Measurements from ENCODE around the gene GALNT10.

GALNT10 gene

DNA sequence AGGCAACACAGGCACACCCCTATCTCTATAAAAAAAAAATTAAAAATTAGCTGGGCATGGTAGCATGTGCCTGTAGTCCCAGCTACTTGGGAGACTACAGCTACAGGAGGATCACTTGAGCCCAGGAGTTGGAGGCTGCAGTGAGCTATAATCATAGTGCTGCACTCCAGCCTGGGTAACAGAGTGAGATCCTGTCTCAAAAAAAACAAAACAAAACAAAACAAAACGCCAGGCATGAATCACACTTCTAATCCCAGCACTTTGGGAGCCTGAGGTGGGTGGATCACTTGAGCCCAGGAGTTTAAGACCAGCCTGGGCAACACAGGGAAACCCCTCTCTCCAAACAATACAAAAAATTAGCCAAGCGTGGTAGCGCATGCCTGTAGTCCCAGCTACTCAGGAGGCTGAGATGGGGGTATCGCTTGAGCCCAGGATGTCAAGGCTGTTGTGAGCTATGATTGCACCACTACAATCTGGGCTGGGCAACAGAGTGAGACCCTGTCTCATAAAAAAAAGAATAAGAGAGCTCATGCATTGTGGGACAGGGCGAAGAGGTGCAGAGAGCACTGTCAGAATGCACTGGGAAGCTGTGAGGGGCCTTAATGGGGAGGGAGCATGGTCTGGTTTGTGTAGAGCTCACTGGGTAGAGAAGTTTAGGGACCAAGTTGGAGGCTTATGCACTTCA lies 246.9 kb downstream of the GALNT10 start:
- FAIRE-seq (no peak), DNase-seq (ENCODE audit: low spot score) (no peak)

DNA sequence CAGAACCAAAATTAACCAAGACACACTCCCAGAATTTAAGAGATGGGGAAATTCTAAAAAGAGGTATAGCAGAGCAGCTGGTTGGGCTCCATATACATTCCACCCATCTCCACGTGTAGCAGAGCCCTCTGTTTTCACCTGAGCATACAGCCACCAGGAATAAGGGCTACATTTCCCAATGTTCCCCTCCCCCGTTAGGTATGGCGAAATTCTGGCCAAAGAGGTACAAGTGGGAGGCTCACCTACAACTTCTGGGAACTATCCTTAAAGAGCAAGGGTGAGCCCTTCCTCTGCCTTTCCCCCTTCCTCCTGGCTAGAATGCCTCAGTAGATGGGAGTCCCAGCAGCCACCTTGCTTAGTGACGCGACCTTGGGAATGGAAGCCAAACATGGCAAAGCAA lies 250.0 kb downstream of the GALNT10 start:
- FAIRE-seq (no peak), DNase-seq (ENCODE audit: low spot score) (no peak)

DNA sequence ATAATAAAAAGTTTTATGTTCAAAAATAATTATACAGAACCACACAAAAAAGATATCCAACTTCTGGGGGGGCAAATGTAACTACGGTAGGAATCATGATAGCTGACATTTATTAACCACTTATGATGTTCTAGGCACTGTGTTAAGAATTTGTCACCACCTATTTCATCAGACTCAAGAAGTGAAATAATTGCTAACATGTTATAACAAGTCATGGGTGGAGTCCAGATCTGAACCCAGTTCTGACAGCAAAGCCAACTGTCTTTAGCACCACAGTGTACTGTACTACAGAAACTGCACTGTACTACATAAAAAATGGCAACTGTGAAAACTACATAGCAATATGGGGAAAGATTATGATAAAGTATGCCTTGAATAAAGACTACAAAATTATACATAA lies 252.3 kb downstream of the GALNT10 start:
- DNase-seq (ENCODE audit: low spot score) (no peak), FAIRE-seq (no peak)

DNA sequence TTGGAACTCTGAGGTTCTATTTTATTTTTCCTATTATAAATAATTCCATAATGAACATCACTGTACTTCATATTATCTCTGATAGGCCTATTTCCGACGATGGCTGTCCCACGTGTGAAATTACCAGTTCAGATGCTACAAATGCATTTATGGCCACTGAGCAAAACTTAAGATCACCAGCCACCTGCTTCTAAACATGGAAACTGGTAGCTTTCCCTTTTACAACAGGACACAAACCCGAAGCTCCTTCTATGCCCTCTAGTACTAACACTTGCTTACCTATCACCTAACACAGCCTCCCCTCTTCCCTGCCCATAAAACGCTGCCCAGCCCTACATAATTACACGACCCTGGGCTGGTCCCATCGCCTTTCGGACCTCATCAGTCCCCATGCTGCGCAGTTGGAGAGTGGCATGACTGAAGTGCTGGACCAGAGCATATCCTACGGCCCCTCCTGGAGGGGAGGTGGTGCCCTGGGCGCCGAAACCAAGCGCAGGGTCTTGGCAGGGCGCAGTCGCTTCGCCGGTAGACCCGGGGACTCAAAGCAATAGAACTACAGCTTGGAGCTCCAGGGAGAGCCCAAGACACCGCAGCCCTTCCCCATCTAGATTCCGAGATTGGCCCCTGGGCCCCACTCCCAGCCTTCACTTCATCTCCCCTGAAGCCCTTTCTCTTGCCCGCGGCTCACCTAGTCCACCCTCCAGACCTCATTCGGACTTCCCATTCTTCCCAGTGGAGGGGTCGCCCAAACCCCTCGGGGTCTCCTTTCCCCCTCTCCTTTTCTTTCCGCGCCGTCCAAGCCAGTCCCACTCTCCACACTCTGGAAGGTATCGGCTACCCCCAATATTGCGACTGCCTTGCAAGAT lies 254.3 kb downstream of the GALNT10 start:
- no peak for FAIRE-seq

DNA sequence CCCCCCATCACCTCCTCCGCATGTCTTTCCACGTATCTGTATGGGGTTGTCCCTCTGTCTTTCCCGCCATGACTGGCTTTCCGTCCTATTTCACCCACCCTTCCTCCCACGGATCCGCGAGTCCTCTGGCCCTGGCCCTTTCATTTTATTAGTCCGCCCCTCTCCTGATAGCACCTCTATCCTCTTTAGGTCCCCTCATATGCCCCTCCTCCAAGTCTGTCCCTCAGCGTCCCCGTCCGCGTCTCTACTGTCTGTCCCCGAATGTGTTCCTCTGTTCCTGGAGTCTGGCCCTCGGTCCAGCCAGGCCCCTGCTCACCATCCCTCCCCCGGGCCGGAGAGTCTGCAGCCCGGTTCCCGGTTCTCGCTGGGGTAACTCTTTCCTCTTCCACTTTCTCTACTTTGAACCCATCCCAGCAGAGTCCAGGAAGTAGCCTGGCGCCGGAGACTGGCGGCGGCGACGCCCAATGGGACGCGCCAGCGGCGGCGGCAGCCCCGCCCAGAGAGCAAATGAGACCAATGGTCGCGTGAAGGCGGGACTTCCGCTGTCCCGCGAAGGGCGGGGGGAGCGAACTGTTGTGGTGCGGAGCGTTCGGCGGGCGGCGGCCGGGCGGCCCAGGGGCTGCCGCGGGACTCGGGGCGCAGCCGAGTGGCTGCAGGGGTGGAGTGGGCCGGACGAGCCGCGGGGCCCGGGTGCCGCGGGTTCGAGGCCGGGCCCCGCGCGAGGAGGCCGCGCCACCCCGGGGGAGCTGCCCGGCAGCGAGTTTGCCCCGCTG lies 255.1 kb downstream of the GALNT10 start, which contains the start of gene SAP30L:
Gene SAP30L, plus strand, starts transcription at position 576 of the 773 bp plus-strand sequence. CDS start 608 bp downstream, outside the sequence.
- FAIRE-seq: no peak
- DNase-seq (ENCODE audit: low spot score): peak; percentile 80

More for the DNA sequence above, 254.3 kb downstream of the GALNT10 start:
- no peak for DNase-seq (ENCODE audit: low spot score)

DNA sequence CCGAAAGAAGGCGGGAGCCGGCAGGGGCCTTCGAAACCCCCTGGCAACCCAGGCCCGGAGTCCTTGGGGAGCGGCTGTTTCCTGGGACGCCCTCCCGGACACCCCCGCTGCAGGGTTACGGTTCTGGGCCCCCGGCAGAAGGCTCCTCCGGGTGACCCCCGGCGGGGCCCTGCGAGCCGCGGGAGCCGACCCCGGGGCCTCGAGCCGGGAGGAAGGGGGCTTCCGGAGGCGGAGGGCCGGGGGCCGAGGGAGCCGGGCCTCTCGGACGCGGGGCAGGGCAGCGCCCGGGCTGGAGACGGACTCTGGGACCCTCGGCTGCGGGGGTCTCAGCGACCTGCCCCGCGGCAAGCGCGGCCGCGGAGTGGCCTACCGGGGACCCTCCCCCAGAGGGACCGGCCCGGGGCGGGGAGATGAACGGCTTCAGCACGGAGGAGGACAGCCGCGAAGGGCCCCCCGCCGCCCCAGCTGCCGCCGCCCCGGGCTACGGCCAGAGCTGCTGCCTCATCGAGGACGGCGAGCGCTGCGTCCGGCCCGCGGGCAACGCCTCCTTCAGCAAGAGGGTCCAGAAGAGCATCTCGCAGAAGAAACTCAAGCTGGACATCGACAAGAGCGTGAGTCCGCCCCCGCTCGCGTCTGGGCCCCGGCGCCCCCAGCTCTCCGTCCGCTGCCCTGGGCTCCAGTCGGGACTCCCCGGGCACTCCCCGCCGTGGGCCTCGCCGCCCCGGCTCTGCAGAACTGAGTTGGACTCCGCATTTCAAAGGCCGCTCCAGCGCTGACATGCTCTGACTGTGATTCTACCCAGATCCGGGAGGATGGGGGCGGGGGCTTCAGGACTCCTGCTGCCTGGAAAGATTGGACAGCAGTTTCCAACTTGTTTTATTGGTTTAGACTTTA lies 255.9 kb downstream of the GALNT10 start:
- FAIRE-seq (no peak), DNase-seq (ENCODE audit: low spot score) (no peak)

DNA sequence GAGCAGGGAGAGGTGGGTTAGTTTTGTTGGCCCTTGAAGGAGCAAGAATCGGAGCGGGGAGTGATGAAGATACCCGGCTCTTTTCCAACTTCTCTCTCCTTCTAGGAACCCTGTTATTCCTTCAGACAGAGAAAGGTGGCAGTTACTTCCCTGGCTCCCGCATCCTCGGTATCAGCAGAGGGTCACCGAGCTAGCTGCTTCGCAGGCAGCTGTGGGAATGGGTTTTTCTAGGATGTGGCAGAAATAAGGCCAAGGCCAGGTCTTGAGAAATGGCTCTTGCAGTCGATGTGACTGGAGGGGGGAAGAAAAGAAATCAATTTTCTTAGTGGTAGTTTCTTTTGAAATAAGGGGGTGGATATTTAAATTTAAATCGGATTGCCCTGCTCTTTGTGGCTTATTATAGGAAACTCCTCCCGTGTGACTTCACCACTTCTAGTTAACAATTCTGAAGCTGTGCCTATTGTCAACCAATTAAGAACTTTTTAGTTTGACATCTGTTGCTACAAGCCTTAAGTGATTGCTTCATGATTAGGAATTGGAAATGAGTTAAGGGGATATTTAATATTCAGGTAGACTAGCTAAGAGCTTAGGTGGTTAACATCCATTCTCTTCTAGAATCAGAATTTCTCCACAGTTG lies 256.7 kb downstream of the GALNT10 start:
- FAIRE-seq: no peak

DNA sequence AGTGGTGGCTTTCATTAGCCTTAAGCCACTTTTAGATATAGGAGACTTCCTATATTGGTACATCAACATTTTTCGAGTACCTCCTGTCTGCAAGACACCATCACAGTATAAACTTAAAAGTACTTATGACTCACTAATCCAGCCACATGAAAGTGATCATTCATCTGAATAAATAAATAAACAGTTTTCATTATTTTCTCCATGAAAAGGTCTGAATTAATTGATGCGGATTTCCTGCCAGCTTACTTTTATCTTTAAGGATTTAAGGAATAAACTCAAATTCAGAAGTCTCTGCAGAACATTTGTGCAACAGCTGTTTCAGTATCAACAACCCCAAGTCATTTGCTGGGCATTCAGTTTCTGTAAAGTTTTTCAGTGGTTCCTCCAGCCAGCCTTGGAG lies 259.3 kb downstream of the GALNT10 start:
- FAIRE-seq (no peak), DNase-seq (ENCODE audit: low spot score) (no peak)

More for the DNA sequence above, 256.7 kb downstream of the GALNT10 start:
- no peak for DNase-seq (ENCODE audit: low spot score)

DNA sequence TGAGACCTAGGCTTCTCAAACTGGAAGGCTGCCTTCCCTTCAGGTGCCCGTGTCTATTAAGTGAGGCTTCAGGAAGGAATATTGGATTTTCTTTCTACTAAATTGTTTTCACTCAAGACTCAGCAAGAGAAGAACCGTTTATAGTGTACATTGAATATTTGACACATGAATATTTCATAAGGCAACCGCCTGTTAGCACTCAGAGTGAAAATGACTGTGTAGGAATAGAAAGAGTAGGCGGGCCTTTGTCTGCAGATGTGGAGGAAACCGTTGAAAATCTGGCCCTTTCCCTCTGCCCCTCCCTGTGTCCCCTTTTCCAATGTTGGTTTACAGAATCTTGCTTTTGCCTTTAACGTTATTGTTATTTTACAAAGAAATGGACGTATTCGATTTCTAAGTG lies 261.4 kb downstream of the GALNT10 start:
- FAIRE-seq (no peak), DNase-seq (ENCODE audit: low spot score) (no peak)

DNA sequence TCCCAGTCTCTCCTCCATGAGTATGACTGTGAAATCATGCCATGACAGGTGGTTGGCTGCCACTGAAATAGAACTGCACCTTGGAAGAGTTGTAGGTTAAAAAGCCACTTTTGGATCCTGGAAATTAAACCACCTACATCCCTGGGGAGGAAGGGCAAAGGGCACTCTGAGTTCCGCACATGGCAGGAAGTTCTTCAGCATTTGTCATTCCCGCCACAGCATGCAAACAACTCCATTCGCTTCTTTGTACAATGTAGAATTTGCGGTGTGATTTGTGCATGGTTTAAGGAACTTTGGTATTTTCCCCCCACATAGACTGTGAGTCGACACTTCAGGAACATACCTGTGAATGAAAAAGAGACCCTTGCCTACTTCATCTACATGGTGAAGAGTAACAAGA lies 265.1 kb downstream of the GALNT10 start:
- DNase-seq (ENCODE audit: low spot score) (no peak), FAIRE-seq (no peak)

DNA sequence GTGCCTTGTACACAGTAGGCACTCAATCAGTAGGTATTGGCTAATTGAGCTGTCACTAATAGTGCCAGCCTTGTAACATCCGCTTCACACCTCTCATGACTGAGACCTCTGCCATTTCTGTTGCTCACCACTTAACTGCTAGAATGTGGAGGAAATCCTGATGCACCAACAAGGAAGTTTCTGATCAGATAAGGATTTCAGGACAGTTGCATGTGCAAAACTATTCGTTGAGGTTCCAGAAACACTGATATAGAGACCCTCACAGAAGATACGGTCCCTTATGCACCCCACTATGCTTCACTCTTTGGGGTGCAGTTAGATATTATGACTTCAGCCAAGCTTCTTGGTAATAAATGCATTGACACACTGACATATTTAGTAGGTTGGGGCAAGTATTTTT lies 266.0 kb downstream of the GALNT10 start:
- no peak for FAIRE-seq
- DNase-seq (ENCODE audit: low spot score): no peak

DNA sequence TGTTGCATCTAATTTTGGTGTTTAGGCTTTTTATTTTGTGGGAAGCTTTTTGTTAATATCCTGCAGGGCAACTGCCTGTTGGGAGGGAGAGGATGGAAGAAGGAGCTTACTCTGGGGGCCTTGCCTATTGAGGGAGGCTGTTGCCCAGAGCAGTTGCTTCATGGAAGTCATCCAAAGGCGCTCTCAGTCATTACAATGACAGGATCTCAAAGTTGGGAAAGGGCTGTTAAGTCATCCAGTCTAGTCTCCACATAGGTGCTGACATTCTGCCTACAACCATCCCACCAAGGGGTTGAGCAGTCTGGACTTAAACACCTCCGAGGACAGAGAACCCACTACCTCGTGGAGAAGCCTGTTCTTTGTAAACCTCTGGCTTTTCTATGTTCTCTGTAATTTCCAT lies 268.5 kb downstream of the GALNT10 start:
- FAIRE-seq: no peak
- no peak for DNase-seq (ENCODE audit: low spot score)

DNA sequence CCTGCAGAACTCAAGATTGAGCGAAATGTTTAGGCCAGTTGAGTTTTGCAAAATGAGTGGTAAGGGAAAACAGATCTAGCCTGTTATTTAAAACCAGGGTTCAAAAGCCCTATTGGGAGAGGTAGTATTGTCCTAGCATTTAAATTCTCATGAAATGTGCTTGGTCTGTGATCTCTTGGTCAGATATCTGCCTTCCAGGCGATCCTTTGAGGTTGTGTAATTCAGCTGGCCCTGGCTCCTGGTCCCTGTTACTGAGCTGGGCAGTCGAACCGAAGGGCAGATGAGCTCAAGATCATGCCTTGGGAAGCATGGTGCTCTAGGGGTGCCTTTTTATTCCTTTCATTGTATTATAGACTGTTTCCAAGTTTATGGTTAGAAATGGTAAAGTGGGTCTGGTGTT lies 269.6 kb downstream of the GALNT10 start:
- FAIRE-seq (no peak), DNase-seq (ENCODE audit: low spot score) (no peak)

DNA sequence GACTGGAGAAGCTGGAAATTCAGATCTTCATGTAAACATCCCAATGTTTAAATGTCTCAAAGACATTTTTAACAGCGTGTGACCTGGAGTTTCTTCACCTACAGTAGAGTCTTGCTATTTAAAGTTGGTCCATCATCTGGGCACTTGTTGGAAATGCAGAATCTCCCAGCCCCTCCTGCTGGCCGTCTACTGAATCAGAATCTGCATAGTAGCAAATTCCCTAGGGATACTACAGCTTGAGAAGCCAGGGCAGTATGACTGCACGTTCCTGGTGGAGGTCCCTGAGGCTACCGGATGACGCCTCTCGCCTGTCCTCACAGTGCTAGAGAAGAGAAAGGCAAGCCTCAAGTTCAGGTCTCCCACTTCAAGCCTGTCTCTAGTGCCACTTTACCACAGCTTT lies 271.0 kb downstream of the GALNT10 start:
- DNase-seq (ENCODE audit: low spot score): no peak
- FAIRE-seq: no peak

DNA sequence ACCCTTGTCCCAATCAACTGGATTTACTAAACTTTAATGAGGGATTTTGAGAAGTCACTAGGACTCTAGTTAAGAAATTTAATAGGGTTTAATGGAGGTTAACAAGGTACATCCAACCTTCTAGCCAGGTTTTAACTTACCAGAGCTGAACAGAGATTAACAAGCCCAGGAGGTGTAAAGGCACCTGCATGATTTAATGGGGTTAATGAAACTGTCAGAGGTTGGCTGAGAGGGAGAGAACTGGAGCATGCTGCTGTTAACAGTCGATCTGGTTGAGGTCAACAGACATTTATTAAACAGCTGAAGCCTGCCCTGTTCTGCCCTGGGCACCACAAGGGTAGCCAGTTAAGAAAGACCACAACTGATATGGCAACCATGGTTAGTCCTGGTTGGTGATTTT lies 273.9 kb downstream of the GALNT10 start:
- DNase-seq (ENCODE audit: low spot score): no peak
- FAIRE-seq: no peak

DNA sequence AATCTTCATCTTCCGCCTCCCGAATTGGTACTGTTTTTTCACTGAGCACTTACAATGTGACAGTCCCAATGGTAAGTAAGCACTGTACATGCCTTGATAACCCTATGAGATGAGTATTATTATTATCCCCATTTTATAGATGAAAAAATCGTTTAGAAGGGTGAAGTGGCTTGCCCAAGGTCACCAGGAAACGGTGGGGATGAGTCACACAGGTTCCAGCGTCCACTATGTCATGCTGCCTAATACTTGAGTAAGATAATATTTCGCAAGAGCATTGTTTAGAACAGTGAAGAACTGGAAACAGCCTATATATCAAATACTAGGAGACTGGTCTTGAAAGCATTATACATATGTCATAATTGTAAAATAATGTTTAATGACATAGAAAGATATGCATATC lies 274.6 kb downstream of the GALNT10 start:
- no peak for DNase-seq (ENCODE audit: low spot score)

DNA sequence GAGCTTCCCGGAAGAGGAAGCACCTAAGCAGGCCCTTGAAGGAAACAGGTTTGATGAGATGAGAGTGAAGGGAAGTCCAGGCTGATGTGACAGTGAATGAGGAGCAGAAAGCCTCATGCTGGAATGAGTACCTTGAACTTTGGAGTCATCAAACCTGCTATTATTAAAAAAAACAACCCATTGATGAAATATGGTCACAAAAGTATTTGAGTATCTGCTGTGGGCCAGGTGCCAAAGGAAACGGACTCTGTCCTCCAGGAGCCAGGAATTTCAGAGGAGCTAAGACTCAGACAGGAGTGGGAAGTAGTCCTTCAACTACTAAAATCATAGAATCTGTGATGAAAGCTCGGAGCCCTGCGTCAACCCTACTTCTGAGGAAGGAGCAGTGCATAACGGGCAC lies 275.6 kb downstream of the GALNT10 start:
- DNase-seq (ENCODE audit: low spot score) (no peak), FAIRE-seq (no peak)

More for the DNA sequence above, 274.6 kb downstream of the GALNT10 start:
- FAIRE-seq: no peak

DNA sequence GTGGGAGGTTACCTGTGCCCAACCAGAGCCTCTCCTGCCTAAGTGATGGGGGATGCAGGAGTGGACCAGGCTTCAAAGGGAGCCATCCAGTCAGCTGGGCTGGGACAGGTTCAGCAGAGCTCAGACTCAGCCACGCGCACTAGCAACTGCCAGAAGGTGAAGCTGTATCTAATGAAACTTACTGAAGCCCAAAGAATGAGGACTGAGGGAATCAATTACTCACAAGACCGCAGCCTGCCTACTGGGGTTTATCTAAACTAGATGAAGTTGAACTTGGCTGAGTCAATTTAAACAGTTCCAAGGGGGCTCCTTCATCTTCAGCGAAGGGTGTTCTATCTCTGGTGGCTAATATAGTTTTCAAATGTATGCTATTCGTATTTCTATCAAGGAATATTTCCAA lies 276.1 kb downstream of the GALNT10 start:
- no peak for FAIRE-seq
- no peak for DNase-seq (ENCODE audit: low spot score)

DNA sequence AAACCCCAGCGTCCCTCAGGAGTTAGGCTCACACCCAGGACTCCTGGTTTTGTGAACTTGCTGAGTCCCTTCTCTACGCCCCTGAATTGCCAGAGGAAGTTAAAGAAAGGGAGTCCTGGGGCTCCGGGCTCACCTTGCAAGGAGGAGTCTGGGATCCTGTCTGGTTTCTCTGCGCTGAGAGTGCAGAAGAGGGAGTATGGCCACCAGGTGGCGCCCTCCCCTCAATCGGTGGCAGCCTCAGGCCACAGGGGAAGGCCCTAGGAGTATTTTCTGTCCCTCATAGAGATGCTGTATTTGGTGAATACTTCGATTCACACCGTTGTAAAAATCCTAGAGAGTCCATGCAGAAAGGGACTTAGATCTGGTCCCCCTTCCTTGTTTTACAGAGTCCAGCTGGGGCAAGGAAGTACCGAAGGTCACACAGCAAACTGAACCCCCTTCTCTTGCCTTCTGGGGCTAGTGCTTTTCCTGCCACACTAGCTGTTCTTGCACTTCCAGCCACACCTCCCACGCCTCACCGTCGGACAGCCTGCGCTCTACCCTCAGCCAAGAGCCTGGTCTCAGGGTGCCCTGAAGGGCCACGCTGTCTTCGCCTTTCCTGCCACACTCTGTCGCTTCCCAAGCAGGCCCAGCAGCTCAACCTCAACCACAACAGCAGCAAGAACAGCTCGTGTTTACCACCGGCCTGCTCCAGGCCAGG lies 277.3 kb downstream of the GALNT10 start:
- no peak for FAIRE-seq
- DNase-seq (ENCODE audit: low spot score): peak; percentile 27

DNA sequence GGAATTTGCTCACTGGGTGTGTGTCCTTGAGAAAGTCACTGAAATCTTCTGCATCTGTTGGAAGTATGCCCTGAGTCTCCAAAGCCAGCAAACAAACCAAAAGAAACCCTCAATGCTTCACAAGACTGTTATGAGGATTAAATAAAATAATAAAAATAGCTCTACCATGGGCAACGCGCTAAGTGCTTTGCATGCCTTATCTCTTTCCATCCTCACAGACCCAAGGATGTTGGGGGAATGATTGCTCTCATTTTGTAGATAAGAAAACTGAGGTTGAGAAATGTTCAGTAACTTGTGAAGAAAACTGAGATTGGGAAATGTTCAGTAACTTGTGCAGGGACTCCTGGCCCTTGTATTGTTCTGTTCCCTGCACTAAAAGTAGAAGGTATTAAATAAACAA lies 279.6 kb downstream of the GALNT10 start:
- no peak for FAIRE-seq
- no peak for DNase-seq (ENCODE audit: low spot score)

Data from RCC 7860 (cell line).